IPS DF 4.7 (cell line): Measurements from ENCODE around the gene MYO5C.

Experiments
- DNase-seq: peaks from one replicate; pipeline ENCODE4 v3.0.0-alpha.2; 2013; ENCODE audit warnings: low spot score; ENCODE audit errors: extremely low read depth

Gene MYO5C

DNA sequence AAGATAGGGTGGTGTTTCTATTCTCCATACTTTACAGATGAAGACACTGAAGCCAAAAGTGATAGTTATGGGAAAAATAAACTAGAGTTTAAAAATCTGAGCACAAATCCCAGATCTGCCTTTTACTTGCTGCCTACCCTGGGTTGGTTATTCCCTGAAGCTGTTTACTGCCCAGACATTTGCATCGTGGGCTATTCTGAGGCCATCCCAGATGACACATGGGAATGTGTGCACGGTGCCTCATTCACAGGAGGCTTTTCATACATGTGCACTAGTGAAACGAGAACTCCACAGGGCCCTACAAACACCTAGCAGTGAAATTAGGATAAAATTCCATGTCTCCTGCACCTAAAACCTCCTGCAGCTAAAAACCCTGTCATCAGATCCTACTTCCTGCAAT, 17.5 kb downstream of the MYO5C start:
- no peak for DNase-seq

GRCh38 chr15:52277575-52277974, 18.0 kb downstream of the MYO5C start:
- no peak for DNase-seq

DNA sequence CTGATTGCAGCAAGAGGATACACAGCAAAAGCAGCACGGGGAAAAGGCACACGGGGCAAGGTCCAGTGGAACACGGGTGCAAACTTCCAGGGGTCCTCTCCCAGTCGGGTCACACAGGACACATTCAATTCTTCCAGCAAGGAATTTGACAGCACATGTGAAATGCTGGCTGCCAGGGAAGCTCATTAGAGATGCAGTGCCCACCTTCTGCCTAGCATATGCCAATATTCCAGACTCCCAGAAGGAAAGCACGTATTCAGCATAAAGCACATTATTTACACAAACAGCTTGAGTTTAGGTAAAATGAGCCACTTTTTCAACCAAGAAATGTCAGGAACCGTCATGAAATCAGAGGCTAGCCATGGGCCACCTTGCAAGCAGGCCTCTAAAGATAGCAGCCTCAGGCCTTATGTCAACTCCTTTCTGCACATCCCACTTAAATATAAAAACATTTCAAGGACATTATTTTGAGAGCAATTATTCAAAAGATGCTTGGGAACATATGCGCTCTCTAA, 19.3 kb downstream of the MYO5C start:
- no peak for DNase-seq

DNA sequence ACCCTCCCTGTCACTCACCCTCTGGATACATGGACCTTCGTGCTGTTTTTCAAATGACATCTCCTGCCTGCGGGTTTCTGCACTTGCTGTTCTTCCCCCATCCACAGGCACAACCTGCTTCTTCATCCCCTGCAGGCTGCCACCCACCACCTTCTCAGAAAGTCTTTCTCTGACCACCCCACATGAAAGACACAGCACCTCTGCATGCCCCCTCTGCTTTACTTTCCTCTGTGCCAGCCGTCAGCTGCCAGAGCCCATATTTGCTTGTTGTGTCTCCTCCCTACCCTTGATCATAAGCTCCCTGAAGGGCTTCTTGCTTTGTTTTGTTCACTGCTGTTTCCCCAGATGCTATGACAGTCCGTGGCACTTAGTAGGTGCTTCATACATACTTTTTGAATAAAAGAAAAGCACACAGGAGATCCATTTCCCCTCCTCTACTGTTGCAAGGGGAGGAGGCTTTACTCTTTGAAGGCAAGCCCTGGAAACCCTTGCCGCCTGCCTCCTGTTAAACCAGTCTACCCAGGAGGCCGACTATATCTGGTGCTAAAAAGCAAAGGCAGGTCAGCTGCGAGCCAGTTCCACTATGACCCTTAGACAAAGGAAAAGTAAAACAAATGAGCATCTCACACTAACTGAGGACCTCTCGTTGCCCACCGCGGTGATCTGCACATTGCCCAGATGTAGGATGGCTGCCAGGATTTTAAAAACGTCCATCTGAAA, 31.9 kb downstream of the MYO5C start:
- DNase-seq, result no peak

GRCh38 chr15:52262364-52262763, 33.2 kb downstream of the MYO5C start:
- no peak for DNase-seq

- DNase-seq, result peak; percentile 91
Observed at GRCh38 chr15:52261498-52262242, 33.9 kb downstream of the MYO5C start.

DNA sequence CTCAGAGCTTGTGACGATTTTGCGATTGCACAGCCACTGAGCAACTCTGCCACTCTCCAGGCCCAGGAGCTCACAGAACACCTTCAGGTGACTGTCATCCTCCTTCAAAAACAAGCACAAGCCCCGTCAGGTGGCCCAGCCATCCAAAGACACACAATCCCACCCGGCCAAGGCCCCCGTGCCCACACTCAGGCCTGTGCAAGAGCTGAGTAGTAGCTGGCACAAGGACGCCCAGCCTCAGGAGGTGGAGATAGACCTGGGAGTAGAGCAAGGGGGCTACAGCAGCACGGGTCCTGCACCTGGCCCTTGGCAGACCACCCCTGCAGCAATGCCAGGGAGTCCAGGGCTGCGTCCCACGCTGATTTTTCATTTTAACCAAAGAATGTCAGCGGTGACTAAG, 34.6 kb downstream of the MYO5C start:
- DNase-seq, result no peak

- no peak for DNase-seq
Observed at GRCh38 chr15:52259503-52259902, 36.1 kb downstream of the MYO5C start.

GRCh38 chr15:52258461-52258860, 37.1 kb downstream of the MYO5C start:
- no peak for DNase-seq

- DNase-seq, result no peak
Observed at GRCh38 chr15:52257734-52258062, 37.9 kb downstream of the MYO5C start.

DNA sequence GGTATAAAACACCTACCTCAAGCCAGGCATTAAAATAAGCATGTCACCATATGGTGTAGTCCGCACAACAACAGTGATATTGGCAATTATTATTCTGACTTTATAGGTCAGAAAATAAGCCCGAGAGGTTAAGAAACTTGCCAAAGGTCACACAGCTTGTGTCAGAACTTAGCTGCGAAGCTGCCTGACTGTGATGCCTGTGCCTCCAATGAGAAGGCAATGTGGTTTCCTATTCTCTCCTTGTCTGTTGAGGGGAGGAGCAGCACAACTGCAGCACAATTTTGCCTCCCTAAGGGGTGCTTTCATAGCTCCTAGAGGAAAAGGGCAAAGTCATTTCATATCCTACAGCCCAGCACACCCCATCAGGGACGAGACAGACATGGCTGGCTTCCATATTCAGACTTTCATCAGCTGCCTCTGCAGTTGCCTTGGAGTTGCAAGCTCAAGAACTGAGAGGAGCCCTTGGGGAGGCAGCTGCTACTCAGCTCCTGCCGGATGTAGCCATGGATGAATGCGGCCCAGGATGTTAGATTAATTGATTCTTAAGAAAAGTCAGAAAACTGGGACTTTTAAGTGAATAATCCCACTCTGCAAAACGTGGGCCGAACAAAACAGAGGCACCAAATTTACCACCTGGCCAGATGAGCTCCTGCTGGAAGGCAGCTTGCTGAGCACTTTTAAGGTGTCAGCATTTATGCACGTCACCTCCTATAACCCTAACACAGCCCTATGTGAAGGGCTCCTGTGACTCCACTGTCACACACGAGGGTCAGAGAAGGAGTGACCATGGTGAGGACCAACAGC, 38.5 kb downstream of the MYO5C start:
- no peak for DNase-seq

DNA sequence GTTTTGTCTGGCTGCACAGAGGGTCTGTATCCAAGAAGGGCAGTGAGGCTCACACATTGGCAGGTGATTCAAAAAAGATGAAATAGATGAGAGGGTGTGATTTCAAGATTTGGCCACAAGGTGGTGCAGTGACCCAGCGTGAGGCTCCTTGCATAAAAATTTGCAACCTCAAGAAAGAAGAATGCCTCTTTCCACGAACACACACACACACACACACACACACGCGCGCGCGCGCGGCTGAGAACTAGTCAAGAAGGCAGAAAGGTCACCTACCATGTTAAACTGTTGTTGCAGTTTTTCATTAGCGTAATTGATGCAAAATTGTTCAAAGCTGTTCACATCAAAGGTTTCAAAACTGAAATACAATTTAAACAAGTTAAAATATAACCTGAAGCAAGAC, 39.2 kb downstream of the MYO5C start:
- DNase-seq, result no peak

DNA sequence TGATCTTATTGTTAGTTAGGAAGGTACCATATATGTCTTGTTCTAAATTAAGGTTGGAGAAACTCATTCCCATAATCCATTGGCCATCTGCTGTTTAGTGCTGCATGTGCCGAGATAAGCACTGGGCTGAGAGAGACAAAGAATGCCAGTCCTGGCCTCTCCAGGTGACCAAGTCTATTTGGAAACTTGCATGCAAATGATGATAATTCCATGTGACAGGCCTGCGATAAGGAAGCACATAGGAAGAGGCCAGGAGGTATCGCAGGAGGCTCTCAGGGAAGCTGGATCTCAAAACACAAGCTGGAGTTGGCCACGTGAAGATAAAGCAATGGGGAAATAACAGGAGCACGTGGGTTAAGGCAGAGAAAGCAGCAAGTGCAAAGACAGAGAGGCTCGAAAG, 39.7 kb downstream of the MYO5C start:
- no peak for DNase-seq

DNA sequence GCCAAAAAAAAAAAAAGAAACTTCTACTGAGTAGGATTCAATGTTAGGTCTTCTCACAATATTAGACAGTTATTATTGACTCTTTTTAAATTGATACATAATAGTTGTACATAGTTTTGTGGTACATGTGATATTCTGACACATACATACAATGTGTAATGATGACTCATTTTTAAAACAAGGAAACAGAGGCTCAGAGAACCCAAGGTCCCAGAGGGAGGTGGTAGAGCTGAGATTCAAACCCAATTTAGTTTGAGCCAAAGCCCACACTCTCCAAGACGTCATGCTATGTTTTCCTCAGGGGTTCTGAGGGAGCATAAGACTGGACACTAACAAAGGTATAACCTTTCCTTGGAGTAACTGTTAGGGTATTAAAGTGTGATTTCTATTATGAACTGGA, 40.6 kb downstream of the MYO5C start:
- DNase-seq, result no peak

GRCh38 chr15:52254391-52254790, 41.2 kb downstream of the MYO5C start:
- DNase-seq, result no peak

DNA sequence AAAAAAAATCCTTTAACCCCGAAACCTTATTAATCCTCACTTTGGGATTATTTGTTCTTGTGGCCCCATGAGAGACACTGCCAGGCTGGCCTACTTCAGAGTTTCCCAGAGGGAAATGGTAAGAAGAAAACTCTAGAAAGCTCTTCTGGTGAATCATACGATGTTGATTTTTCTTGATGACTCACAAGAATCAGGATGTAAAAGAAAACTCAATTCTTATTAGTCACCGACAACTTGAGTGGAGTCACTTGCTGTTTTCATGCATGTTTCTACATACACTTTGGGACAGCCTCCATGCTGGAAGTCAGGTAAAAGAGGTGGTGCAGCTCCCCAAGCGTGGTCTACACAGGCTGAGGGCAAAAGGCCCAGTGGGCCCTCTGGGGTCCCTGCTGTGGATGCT, 42.8 kb downstream of the MYO5C start:
- no peak for DNase-seq

DNA sequence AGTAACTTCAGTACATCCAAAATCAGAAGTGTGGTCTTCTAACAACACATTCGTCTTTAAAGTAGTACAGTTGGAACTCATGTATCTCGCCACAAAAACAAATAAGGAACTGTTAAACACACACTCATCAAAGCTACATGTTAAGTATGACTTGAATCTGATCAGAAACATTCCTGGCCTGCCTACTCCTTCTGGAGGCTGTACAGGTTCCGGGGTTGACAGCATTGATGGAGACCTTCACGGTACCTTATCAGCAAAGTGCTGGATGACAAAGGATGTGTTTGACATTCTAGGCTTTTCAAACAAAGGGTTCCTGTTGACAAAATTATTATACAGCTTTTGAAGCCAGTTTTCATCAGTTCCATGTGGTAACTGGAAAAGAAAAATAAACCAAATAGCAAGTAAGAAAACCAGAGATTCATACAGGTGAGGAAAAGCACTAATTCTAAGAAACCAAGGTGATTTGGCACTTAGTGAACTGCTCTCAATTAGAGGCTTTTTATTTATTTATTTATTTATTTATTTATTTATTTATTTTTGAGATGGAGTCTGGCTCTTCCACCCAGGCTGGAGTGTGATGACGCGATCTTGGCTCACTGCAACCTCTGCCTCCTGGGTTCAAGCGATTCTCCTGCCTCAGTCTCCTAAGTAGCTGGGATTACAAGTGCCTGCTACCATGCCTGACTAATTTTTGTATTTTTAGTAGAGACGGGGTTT, 44.3 kb downstream of the MYO5C start:
- DNase-seq, result no peak

DNA sequence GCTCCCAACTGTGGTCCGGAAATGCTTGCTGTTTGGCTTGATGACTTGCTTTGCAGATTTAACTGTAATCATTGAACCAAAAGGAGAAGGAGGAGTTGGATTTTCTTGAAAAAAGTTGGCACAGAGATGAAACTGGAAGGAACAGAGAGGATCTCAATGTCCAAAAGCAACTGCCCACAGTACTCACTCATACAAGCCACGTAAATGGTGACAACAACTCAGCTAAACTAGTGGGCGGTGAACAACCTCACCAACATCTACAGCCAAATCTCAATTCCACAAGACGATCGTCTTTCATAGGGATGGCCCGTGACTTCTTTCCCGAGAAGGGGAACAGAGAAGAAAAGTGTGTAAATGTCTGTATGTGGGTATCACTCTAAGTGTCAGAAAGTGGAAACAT, 48.1 kb downstream of the MYO5C start:
- DNase-seq, result no peak

DNA sequence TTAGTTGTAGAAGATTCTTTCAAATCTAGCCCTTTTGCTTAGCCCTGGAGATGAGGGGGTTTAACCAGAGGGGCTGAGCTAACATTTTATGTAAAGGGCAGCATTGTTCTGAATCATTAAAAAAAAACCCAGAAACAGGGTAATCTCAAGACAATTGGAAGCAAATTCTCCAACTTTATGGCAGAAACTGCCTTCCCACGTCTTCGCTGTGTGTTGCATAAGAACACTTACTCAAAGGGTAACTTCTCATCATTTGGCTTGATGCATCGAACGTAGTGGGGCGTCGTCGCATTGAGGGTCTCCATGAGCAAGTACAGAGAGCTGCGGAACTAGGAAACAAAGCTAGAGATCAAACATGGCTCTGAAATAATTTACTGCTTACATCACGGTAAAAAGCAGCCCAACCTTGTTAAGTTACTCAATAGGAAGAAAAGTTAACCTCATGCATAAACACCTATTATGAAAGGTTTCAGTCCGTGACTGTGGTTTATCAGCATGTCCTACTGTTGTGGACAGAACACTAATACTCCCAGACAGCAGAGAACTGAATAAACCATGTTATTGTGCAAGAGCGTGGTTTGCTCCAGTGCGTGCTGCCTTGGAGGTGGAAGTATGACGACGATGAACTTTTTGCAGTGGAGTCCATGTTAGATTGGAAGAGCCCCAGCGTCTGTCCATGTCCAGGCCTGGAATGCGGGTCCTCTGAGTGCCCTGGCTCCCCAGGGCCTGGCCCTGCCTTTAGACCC, 48.7 kb downstream of the MYO5C start:
- no peak for DNase-seq

- no peak for DNase-seq
Observed at GRCh38 chr15:52243697-52244555, 51.7 kb downstream of the MYO5C start.
